HCT116 (cell line): ENCODE measurements around the gene FGF19. TPM values are rescaled to one million over a fixed set of nuclear protein-coding genes. Genes with fewer than 3 reads are reported as not detected.

Experiments used
- ATAC-seq: fragments of 200-7000 bp; cut with Tn5 transposase; 2 replicates; pipeline ENCODE4 v1.9.1; 2020; ENCODE audit warnings: mild to moderate bottlenecking, moderate library complexity
- BruUV-seq: library from RNA; stranded (reverse); fragments of 400-500 nt; replicated peaks from 2 replicates; lab custom pipeline; 2021; lab: Mats Ljungman, UMichigan
- CTCF ChIA-PET: fragments of 300-600 bp; sonication (Branson Sonifier 250); formaldehyde crosslinking; loops from one replicate; lab custom pipeline; 2021; ENCODE audit warnings: antibody characterized with exemption; lab: Charles Lee
- POLR2A ChIA-PET: fragments of 300-600, 350-600 bp; sonication (Branson Sonifier 250); formaldehyde crosslinking; loops from one replicate; lab custom pipeline; 2021; ENCODE audit warnings: antibody characterized with exemption; lab: Charles Lee
- RAD21 ChIA-PET, 2 experiments: fragments of 300-600 bp; sonication (Branson Sonifier 250); formaldehyde crosslinking; loops; one replicate each; lab custom pipeline; 2023; ENCODE audit warnings: low total read pairs in 2 of 2; ENCODE audit not compliant: uncharacterized antibody in 2 of 2, unreplicated experiment in 2 of 2, low non-redundant PET in 1 of 2; lab: Charles Lee
- DNase-seq: peaks from one replicate; pipeline ENCODE4 v3.0.0-alpha.2; 2010; ENCODE audit warnings: low read depth, low spot score
- H2AFZ ChIP-seq: fragments of 200-600 bp; shearing (Covaris generic), sonication (generic); 2 replicates; pipeline ENCODE4 v1.6.1; 2017; ENCODE audit warnings: low read depth, mixed run types, mixed read lengths, antibody characterized with exemption, low read length; ENCODE audit not compliant: poor library complexity, severe bottlenecking
- H3K27ac ChIP-seq: 2 replicates; pipeline ENCODE4 v1.5.1; 2012; ENCODE audit warnings: low read depth, low read length
- H3K27me3 ChIP-seq: fragments of 200-600 bp; sonication (generic); 2 replicates; pipeline ENCODE4 v1.6.1; 2016; ENCODE audit warnings: mixed run types, low read length, mixed read lengths; ENCODE audit not compliant: insufficient read depth
- H3K36me3 ChIP-seq, 2 experiments: fragments of 200-500 bp in 1 of 2; fragments of 200-600 bp in 1 of 2; sonication (Bioruptor generic) in 1 of 2; sonication (generic) in 1 of 2; 2 replicates each; pipeline versions ENCODE4 v1.5.1 to v1.6.1; 2014 to 2016; ENCODE audit warnings: low read length in 2 of 2, inconsistent platforms in 1 of 2, mixed read lengths in 1 of 2, mixed run types in 1 of 2; ENCODE audit not compliant: insufficient read depth in 2 of 2, control insufficient read depth in 1 of 2
- H3K4me1 ChIP-seq, 2 experiments: fragments of 200-600 bp in 1 of 2; sonication (generic) in 1 of 2; 2 replicates each; pipeline versions ENCODE4 v1.5.1 to v1.6.1; 2012 to 2017; ENCODE audit warnings: low read length in 2 of 2, inconsistent platforms in 1 of 2, mild to moderate bottlenecking in 1 of 2, mixed read lengths in 1 of 2, mixed run types in 1 of 2, moderate library complexity in 1 of 2; ENCODE audit not compliant: insufficient read depth in 2 of 2, control insufficient read depth in 1 of 2
- H3K4me2 ChIP-seq: fragments of 200-600 bp; sonication (generic); 2 replicates; pipeline ENCODE4 v1.6.1; 2017; ENCODE audit warnings: mixed run types, low read length, mixed read lengths
- H3K4me3 ChIP-seq, 2 experiments: fragments of 200-600 bp in 1 of 2; sonication (generic) in 1 of 2; replicated peaks in 1 of 2; 2 replicates each; pipeline ENCODE4 v1.5.1; 2011 to 2016; ENCODE audit warnings: low read length in 2 of 2, control low read depth in 1 of 2, low read depth in 1 of 2, mild to moderate bottlenecking in 1 of 2, mixed read lengths in 1 of 2, mixed run types in 1 of 2
- H3K79me2 ChIP-seq: fragments of 200-600 bp; sonication (generic); 2 replicates; pipeline ENCODE4 v1.6.1; 2017; ENCODE audit warnings: mild to moderate bottlenecking, mixed run types, low read length, moderate library complexity, mixed read lengths; ENCODE audit not compliant: insufficient read depth
- H3K9ac ChIP-seq: fragments of 200-600 bp; sonication (generic); 2 replicates; pipeline ENCODE4 v1.6.1; 2016; ENCODE audit warnings: low read length, mixed read lengths
- H3K9me2 ChIP-seq: fragments of 200-600 bp; sonication (generic), shearing (Covaris generic); 2 replicates; pipeline ENCODE4 v1.6.1; 2017; ENCODE audit warnings: mixed run types, mild to moderate bottlenecking, moderate library complexity; ENCODE audit not compliant: insufficient read depth
- H3K9me3 ChIP-seq, 2 experiments: fragments of 200-500 bp in 1 of 2; fragments of 200-600 bp in 1 of 2; sonication (Bioruptor generic) in 1 of 2; sonication (generic) in 1 of 2; 2 replicates each; pipeline ENCODE4 v1.6.1; 2014 to 2017; ENCODE audit warnings: low read length in 2 of 2, mixed read lengths in 2 of 2, inconsistent platforms in 1 of 2, low read depth in 1 of 2, mild to moderate bottlenecking in 1 of 2, mixed run types in 1 of 2, moderate library complexity in 1 of 2; ENCODE audit not compliant: control insufficient read depth in 1 of 2, insufficient read depth in 1 of 2
- H4K20me1 ChIP-seq: fragments of 200-600 bp; sonication (generic), shearing (Covaris generic); 2 replicates; pipeline ENCODE4 v1.6.1; 2017; ENCODE audit warnings: mixed run types, mild to moderate bottlenecking, moderate library complexity; ENCODE audit not compliant: insufficient read depth
- CEBPB ChIP-seq: IDR thresholded peaks from 2 replicates; pipeline ENCODE4 v1.6.1; 2012; ENCODE audit warnings: low read depth
- POLR2AphosphoS5 ChIP-seq: IDR thresholded peaks from 2 replicates; pipeline ENCODE4 v1.6.1; 2011; ENCODE audit warnings: mild to moderate bottlenecking, low read depth, low read length, moderate library complexity
- SP1 ChIP-seq: IDR thresholded peaks from 2 replicates; pipeline ENCODE4 v1.6.1; 2012; ENCODE audit warnings: low read depth
- SRF ChIP-seq: IDR thresholded peaks from 2 replicates; pipeline ENCODE4 v1.6.1; 2012; ENCODE audit warnings: low read depth
- TCF7L2 ChIP-seq: IDR thresholded peaks from 2 replicates; pipeline ENCODE4 v1.7.0; 2011; ENCODE audit warnings: borderline replicate concordance, inconsistent platforms; ENCODE audit not compliant: insufficient read depth, insufficient read length; ENCODE audit errors: extremely low read depth
- intact Hi-C: fragments of 100-400 bp; cut with micrococcal nuclease; formaldehyde crosslinking; loops from 2 replicates; pipeline ENCODE4 v1.10.0; 2022
- total RNA-seq: library from RNA; stranded (reverse); gene quantifications from one replicate; pipeline ENCODE4 v1.2.1, GENCODE V29; 2021; ENCODE audit not compliant: unreplicated experiment
- TF ChIP-seq, protein P1 (sequence below): IDR thresholded peaks from 2 replicates; pipeline ENCODE4 v1.6.1; 2011; ENCODE audit warnings: mild to moderate bottlenecking, low read length, moderate library complexity; ENCODE audit not compliant: insufficient replicate concordance; ENCODE audit errors: extremely low read depth

The FGF19 gene
- total RNA-seq, 1 experiment from 2014 or later = 37.5 TPM

DNA sequence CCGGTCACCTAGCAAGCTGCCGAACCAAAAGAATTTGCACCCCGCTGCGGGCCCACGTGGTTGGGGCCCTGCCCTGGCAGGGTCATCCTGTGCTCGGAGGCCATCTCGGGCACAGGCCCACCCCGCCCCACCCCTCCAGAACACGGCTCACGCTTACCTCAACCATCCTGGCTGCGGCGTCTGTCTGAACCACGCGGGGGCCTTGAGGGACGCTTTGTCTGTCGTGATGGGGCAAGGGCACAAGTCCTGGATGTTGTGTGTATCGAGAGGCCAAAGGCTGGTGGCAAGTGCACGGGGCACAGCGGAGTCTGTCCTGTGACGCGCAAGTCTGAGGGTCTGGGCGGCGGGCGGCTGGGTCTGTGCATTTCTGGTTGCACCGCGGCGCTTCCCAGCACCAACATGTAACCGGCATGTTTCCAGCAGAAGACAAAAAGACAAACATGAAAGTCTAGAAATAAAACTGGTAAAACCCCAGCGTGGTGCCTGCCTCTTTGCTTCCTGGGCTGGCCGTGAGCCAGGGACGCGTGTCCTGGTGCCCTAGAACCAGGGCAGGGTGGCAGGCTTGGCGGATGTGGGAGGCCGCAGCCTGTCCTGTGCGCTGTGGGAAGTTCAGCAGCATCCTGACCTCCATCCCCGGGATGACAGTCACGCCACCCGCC, 49.7 kb downstream of the FGF19 start:
- Histone ChIP-seq H2AFZ (no peak overlapping the region), H3K9ac (no peak overlapping the region), H3K4me1 (peaks cover 0 to 52% of the 10 kb centered on the region in 2 experiments; a peak in 3 of 4 replicates), H3K27me3 (no peaks in the 10 kb centered on the region), H3K9me2 (no peaks in the 10 kb centered on the region), H3K27ac (peak overlapping the region; percentile 29), H3K4me3 (no peak overlapping the region), H3K36me3 (peaks cover 35 to 37% of the 10 kb centered on the region in 2 experiments), H3K9me3 (no peaks in the 10 kb centered on the region), H3K79me2 (peaks cover 30% of the 10 kb centered on the region), H3K4me2 (peak overlapping the region; percentile 28), H4K20me1 (peaks cover 15% of the 10 kb centered on the region; the same call in 1 of the 2 replicates)
- BruUV-seq = no TSS peak
- DNase-seq (no peak), ATAC-seq (no peak)
- ChIA-PET POLR2A (interaction anchor here (1.2 kb wide), 1 partner anchor 20 kb away, joined by 3 read pairs; no protein-coding TSS in a partner anchor), CTCF (no interaction called here), RAD21 (no interaction called here)
- TF ChIP-seq SP1 (no peak), POLR2AphosphoS5 (no peak), CEBPB (no peak), SRF (no peak), TCF7L2 (no peak)
- TF ChIP-seq, protein P1, sequence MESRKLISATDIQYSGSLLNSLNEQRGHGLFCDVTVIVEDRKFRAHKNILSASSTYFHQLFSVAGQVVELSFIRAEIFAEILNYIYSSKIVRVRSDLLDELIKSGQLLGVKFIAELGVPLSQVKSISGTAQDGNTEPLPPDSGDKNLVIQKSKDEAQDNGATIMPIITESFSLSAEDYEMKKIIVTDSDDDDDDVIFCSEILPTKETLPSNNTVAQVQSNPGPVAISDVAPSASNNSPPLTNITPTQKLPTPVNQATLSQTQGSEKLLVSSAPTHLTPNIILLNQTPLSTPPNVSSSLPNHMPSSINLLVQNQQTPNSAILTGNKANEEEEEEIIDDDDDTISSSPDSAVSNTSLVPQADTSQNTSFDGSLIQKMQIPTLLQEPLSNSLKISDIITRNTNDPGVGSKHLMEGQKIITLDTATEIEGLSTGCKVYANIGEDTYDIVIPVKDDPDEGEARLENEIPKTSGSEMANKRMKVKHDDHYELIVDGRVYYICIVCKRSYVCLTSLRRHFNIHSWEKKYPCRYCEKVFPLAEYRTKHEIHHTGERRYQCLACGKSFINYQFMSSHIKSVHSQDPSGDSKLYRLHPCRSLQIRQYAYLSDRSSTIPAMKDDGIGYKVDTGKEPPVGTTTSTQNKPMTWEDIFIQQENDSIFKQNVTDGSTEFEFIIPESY = no peak
- intact Hi-C loops = no loop called here
